ENCODE results near the gene ARHGAP26.

ARHGAP26 gene

DNA sequence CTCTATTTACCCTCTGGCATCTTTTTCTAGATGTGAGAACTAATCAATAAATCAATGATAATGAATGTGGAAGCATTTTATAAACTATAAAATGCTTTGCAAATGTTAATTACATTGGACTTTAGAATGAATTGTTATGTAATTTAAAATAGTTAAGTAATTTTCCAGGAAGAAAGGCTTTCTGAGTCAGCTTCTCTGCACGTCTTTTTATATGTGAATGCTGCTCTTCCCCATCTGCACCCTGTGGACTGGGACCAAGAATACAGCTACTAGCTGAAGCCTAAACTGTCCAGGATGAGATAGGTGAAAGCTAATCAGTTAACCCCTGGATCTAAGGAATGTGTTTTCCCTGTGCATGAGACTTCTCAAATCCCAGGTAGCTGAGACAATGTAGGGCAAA lies 340.4 kb downstream of the ARHGAP26 start:
- no peak overlapping the region for H3K4me3 ChIP-seq (replicated peaks; ENCODE audit: low read depth, low read length)
- no peak for DNase-seq (ENCODE audit: extremely low read depth, low read depth)
- TF ChIP-seq, protein P1, sequence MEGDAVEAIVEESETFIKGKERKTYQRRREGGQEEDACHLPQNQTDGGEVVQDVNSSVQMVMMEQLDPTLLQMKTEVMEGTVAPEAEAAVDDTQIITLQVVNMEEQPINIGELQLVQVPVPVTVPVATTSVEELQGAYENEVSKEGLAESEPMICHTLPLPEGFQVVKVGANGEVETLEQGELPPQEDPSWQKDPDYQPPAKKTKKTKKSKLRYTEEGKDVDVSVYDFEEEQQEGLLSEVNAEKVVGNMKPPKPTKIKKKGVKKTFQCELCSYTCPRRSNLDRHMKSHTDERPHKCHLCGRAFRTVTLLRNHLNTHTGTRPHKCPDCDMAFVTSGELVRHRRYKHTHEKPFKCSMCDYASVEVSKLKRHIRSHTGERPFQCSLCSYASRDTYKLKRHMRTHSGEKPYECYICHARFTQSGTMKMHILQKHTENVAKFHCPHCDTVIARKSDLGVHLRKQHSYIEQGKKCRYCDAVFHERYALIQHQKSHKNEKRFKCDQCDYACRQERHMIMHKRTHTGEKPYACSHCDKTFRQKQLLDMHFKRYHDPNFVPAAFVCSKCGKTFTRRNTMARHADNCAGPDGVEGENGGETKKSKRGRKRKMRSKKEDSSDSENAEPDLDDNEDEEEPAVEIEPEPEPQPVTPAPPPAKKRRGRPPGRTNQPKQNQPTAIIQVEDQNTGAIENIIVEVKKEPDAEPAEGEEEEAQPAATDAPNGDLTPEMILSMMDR (IDR thresholded peaks at IDR 0.05; ENCODE audit: low read depth, low read length, missing control alignments): no peak

DNA sequence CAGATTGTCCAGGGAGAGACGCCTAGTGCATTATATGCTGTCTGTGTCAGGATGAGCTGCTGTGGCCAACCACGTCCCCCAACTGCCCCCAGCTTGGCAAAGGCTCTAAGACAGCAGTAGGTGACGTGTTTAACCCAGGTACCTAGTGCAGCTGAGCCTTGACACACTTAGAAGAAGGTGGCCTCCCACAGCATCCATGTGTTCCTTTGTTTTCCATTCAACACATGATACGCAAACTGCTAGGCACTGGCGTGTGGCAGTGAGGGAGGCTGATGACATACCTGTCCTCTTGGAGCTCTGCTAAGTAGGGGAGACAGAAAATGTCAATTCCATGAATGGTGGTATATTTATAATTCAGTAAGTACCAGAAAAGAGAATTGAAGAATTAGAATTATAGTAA lies 341.6 kb downstream of the ARHGAP26 start:
- no peak overlapping the region for H3K4me3 ChIP-seq (replicated peaks; ENCODE audit: low read depth, low read length)
- no peak for DNase-seq (ENCODE audit: extremely low read depth, low read depth)
- TF ChIP-seq, protein P1 (IDR thresholded peaks at IDR 0.05; ENCODE audit: low read depth, low read length, missing control alignments): no peak

DNA sequence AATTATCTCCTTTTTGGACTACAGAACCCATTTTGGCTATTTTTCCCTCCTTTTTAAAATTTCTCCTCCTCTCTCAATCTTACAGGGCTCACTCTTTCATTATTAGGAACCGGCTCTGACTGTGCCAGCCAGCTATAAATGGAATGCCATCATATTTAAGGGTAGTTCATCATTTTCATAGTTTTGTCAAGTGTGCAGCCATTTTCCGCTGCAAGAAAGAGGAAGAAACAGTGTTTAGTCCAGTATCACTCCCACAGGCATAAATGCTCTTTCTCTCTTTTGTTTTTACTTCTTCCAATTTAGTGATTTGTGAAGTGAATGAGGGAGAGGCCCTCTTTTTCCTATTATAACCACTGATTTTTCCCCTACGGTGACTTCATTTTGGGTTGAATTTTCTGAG lies 343.3 kb downstream of the ARHGAP26 start:
- TF ChIP-seq, protein P1 (IDR thresholded peaks at IDR 0.05; ENCODE audit: low read depth, low read length, missing control alignments): no peak
- DNase-seq (ENCODE audit: extremely low read depth, low read depth): no peak
- no peak overlapping the region for H3K4me3 ChIP-seq (replicated peaks; ENCODE audit: low read depth, low read length)

DNA sequence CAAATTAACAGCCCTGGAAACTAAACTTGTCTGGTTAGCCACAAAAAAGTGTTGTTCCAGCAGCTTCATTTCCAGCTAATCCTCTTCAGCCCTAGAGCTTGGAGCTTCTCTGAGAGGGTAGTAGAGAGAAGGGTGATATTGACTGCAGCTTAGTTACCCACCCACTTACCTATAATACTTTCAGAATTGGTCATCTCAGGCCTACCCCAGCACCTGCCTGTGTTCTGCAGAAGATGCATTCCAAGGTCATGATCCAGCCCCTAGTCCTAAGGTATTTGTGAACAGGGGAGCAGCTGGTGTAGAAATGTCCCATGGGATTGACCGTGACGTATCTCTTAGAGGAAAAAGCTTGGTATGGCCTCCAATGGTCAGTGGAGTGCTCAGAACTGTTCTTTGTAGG lies 344.3 kb downstream of the ARHGAP26 start:
- TF ChIP-seq, protein P1 (IDR thresholded peaks at IDR 0.05; ENCODE audit: low read depth, low read length, missing control alignments): no peak
- DNase-seq (ENCODE audit: extremely low read depth, low read depth): no peak
- no peak overlapping the region for H3K4me3 ChIP-seq (replicated peaks; ENCODE audit: low read depth, low read length)

DNA sequence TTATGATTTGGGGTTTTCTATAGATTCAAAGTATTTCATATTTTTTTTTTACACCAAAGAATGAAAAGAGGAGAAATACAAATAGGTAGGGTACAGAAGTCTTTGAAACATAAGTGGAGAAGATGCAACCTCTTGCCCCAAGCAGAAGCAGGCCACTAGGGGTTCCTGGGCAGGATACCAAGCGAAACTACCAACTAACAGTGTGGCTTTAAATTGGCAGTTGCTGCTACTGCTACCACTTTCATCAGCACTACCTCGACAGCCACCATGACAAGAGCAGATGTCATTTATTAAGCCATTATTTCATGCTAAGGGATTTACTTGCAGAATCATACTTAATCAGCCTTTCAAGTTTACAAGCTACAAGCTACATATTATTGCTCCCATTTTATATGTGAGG lies 345.2 kb downstream of the ARHGAP26 start:
- TF ChIP-seq, protein P1 (IDR thresholded peaks at IDR 0.05; ENCODE audit: low read depth, low read length, missing control alignments): no peak
- H3K4me3 ChIP-seq (replicated peaks; ENCODE audit: low read depth, low read length): no peak overlapping the region
- DNase-seq (ENCODE audit: extremely low read depth, low read depth): no peak

DNA sequence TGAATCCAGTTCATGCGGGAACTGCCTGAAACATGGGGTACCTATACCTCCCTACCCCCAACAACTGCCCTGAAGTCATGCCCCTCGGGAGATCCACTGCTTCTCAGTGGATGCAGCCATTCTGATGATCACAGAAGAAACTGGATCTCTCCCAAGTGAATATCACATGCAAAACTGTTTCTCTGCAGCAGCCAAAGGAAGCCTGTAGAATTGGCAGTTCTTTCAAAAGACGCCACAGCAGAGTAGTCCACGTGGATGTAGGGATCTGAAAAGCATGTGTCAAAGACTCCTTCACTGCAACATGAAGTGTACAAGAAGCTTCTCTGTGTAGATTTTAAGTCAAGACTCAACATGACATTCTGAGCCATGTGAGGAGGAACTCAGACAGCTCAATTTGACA lies 346.6 kb downstream of the ARHGAP26 start:
- TF ChIP-seq, protein P1 (IDR thresholded peaks at IDR 0.05; ENCODE audit: low read depth, low read length, missing control alignments): no peak
- H3K4me3 ChIP-seq (replicated peaks; ENCODE audit: low read depth, low read length): no peak overlapping the region
- no peak for DNase-seq (ENCODE audit: extremely low read depth, low read depth)

DNA sequence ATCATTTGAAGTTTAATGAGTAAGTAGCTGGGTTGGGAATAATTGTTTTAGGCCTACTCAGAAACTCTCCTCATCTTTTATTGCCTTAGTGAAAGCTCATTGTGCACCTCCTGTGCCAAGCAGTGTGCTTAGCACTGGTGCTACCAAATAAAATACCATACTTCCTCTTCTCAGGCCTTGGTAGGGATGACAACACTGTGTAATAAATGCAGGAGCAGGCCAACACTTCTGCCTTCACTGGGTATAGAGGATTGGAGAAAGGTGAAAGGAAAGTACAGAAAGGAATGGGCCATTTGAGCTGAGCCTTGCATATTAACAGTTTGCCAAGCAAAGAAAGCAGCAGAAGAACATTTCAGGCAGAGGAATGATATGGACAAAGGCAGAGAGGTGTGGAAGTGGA lies 347.6 kb downstream of the ARHGAP26 start:
- no peak overlapping the region for H3K4me3 ChIP-seq (replicated peaks; ENCODE audit: low read depth, low read length)
- TF ChIP-seq, protein P1 (IDR thresholded peaks at IDR 0.05; ENCODE audit: low read depth, low read length, missing control alignments): no peak
- no peak for DNase-seq (ENCODE audit: extremely low read depth, low read depth)

All from HFF-Myc (cell line).